Loucy (cell line): ENCODE data around the gene MPL.

ENCODE experiments used
- H2AFZ ChIP-seq: fragments of 200-600 bp; sonication (generic); 2 replicates; pipeline ENCODE4 v1.6.0; 2016; ENCODE audit warnings: antibody characterized with exemption, mild to moderate bottlenecking, low read length, moderate library complexity
- H3F3A ChIP-seq: fragments of 200-600 bp; 2 replicates; pipeline ENCODE4 v1.6.0; 2016; ENCODE audit warnings: antibody characterized with exemption, low read depth, mild to moderate bottlenecking
- H3K27me3 ChIP-seq: fragments of 200-600 bp; sonication (generic); 2 replicates; pipeline ENCODE4 v1.6.1; 2014; ENCODE audit warnings: low read length, mild to moderate bottlenecking; ENCODE audit not compliant: insufficient read depth, poor library complexity, severe bottlenecking
- H3K36me3 ChIP-seq: fragments of 200-600 bp; sonication (generic); 2 replicates; pipeline ENCODE4 v1.6.1; 2016; ENCODE audit warnings: low read length; ENCODE audit not compliant: insufficient read depth
- H3K4me1 ChIP-seq: fragments of 200-600 bp; sonication (generic); 2 replicates; pipeline ENCODE4 v1.5.1; 2014; ENCODE audit warnings: low read length, mild to moderate bottlenecking; ENCODE audit not compliant: insufficient read depth, poor library complexity, severe bottlenecking
- H3K4me2 ChIP-seq: fragments of 200-600 bp; sonication (generic); 2 replicates; pipeline ENCODE4 v1.6.0; 2014; ENCODE audit warnings: antibody characterized with exemption, low read length, low read depth, mild to moderate bottlenecking; ENCODE audit not compliant: poor library complexity, severe bottlenecking
- H3K4me3 ChIP-seq: fragments of 200-600 bp; sonication (generic); 2 replicates; pipeline ENCODE4 v1.5.1; 2014; ENCODE audit warnings: low read length, mild to moderate bottlenecking, mixed read lengths; ENCODE audit not compliant: poor library complexity, severe bottlenecking
- H3K79me2 ChIP-seq: fragments of 200-600 bp; sonication (generic); 2 replicates; pipeline ENCODE4 v1.6.1; 2014; ENCODE audit warnings: low read length; ENCODE audit not compliant: insufficient read depth
- H3K9ac ChIP-seq: fragments of 200-600 bp; sonication (generic); 2 replicates; pipeline ENCODE4 v1.6.0; 2014; ENCODE audit warnings: mild to moderate bottlenecking, low read depth, low read length, moderate library complexity; ENCODE audit not compliant: poor library complexity, severe bottlenecking
- H3K9me2 ChIP-seq: fragments of 200-600 bp; sonication (generic); replicated peaks from 2 replicates; pipeline ENCODE4 v1.6.1; 2016; ENCODE audit warnings: low read depth, low read length, mixed read lengths
- H3K9me3 ChIP-seq: fragments of 200-600 bp; sonication (generic); 2 replicates; pipeline ENCODE4 v1.6.1; 2014; ENCODE audit warnings: mild to moderate bottlenecking, antibody characterized with exemption, low read length, low read depth; ENCODE audit not compliant: insufficient read depth
- H4K20me1 ChIP-seq: fragments of 200-600 bp; sonication (generic); 2 replicates; pipeline ENCODE4 v1.6.0; 2014; ENCODE audit warnings: antibody characterized with exemption, low read length, mild to moderate bottlenecking; ENCODE audit not compliant: insufficient read depth, poor library complexity, severe bottlenecking
- EZH2phosphoT487 ChIP-seq: fragments of 200-600 bp; IDR thresholded peaks from 2 replicates; pipeline ENCODE4 v1.6.1; 2018; ENCODE audit warnings: antibody characterized with exemption, mild to moderate bottlenecking, moderate library complexity, borderline replicate concordance
- TF ChIP-seq, protein P1 (sequence below): fragments of 200-600 bp; sonication (generic); conservative IDR thresholded peaks from 2 replicates; pipeline ENCODE4 v1.5.1; 2014; ENCODE audit warnings: mild to moderate bottlenecking, antibody characterized with exemption, low read length

Gene MPL

DNA sequence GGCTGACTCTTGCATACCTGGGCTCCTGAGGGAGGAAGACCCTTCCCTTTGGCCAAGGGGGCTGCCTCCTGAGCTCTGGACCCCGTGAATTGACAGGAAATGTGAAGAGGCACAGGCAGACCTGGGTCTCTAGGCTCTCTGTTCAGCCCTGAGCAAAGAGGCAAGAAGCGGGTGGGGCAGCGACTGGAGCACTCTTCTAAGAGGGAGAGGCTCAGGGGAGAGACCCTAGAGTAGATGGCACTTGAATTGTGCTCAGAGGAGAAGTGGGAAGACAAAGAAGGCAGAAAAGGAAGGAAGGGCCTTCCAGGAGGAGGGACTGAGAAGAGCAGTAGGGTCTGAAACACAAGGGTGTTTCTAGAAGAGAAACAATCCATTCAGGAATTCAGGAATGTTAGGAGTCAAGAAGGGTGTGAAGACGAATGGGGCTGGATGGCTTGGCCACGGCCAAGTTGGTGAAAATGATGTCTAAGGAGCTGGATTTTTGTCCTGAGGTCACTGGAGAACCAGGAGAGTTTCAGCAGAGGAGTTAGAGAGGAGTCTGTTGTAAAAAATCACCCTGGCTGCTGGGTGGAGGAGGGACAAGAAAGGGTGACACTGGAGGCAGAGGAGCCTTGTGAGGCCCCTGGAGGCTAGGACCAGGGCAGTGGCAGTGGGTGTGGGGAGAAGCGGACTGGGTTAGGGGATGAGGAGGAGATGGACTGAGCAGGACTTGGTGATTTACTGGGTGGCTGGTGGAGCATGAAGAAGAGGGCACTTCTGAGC is 31.5 kb upstream of the MPL start:
- no peak for TF ChIP-seq EZH2phosphoT487
- TF ChIP-seq, protein P1, sequence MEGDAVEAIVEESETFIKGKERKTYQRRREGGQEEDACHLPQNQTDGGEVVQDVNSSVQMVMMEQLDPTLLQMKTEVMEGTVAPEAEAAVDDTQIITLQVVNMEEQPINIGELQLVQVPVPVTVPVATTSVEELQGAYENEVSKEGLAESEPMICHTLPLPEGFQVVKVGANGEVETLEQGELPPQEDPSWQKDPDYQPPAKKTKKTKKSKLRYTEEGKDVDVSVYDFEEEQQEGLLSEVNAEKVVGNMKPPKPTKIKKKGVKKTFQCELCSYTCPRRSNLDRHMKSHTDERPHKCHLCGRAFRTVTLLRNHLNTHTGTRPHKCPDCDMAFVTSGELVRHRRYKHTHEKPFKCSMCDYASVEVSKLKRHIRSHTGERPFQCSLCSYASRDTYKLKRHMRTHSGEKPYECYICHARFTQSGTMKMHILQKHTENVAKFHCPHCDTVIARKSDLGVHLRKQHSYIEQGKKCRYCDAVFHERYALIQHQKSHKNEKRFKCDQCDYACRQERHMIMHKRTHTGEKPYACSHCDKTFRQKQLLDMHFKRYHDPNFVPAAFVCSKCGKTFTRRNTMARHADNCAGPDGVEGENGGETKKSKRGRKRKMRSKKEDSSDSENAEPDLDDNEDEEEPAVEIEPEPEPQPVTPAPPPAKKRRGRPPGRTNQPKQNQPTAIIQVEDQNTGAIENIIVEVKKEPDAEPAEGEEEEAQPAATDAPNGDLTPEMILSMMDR: no peak
- H3K27me3 ChIP-seq: no peaks in the 10 kb centered on the region
- H3K9me3 ChIP-seq: no peaks in the 10 kb centered on the region
- no peak overlapping the region for H2AFZ ChIP-seq
- H3K4me1 ChIP-seq: no peaks in the 10 kb centered on the region
- no peaks in the 10 kb centered on the region for H3K79me2 ChIP-seq
- H3K9me2 ChIP-seq: no peaks in the 10 kb centered on the region
- no peak overlapping the region for H3K4me2 ChIP-seq
- H3K9ac ChIP-seq: no peak overlapping the region
- H3K4me3 ChIP-seq: no peak overlapping the region
- no peaks in the 10 kb centered on the region for H3F3A ChIP-seq
- H4K20me1 ChIP-seq: no peaks in the 10 kb centered on the region
- no peaks in the 10 kb centered on the region for H3K36me3 ChIP-seq

DNA sequence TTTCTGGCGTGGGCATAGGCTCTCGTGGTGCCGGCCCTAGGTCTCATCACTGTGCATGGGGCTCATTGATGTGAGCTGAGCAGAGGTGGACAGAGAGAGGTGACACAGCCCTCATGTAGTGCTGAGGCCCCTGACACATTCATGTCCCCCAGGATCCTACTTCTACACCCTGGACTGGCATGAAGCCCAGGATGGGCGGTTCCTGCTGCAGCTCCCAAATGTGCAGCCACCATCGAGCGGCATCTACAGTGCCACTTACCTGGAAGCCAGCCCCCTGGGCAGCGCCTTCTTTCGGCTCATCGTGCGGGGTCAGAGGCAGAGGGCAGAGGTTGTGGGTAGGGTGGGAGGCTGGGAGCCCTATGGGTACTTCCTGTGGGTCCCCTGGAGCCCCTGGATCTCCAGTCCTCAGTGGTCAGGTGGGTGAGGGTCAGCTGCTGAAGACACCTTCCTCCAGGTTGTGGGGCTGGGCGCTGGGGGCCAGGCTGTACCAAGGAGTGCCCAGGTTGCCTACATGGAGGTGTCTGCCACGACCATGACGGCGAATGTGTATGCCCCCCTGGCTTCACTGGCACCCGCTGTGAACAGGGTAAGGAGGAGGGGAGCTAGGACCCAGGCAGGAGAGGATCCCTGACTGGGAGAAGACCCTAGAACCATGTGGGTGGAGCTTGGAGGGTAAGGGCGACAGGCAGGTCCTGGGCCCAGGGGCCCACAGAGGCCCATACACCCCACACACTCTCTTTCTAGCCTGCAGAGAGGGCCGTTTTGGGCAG is 30.7 kb upstream of the MPL start:
- Histone ChIP-seq H2AFZ (no peak overlapping the region), H3K79me2 (no peaks in the 10 kb centered on the region), H3K4me2 (no peak overlapping the region), H3K36me3 (no peaks in the 10 kb centered on the region), H3K4me3 (no peak overlapping the region), H3F3A (no peaks in the 10 kb centered on the region), H3K27me3 (no peaks in the 10 kb centered on the region), H3K9ac (no peak overlapping the region), H3K9me2 (no peaks in the 10 kb centered on the region), H3K4me1 (no peaks in the 10 kb centered on the region), H4K20me1 (no peaks in the 10 kb centered on the region), H3K9me3 (no peaks in the 10 kb centered on the region)
- TF ChIP-seq, protein P1: no peak
- TF ChIP-seq EZH2phosphoT487: no peak

DNA sequence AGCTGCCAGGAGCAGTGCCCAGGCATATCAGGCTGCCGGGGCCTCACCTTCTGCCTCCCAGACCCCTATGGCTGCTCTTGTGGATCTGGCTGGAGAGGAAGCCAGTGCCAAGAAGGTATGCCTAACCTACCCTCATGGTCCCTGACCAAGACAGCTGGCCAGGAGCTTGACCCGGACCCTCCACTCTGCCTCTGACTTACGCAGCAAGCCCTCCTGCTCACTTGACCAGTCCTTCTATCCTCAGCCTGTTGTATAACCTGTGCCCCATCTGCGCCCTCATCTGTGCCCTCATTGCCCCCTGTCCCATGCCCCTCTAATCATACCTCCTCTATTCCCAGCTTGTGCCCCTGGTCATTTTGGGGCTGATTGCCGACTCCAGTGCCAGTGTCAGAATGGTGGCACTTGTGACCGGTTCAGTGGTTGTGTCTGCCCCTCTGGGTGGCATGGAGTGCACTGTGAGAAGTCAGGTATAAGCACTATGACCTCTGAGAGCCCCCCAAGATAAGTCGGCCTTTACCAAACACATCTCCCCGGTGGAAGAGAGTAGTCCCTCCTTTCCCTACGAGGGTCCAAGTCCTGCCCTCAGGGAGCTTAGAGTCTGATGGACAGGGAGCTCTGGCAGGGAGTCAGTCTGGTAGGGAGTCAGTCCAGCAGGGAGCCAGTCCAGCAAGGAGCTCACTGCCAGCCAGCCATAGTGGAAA is 30.0 kb upstream of the MPL start:
- H4K20me1 ChIP-seq: no peaks in the 10 kb centered on the region
- no peaks in the 10 kb centered on the region for H3K9me2 ChIP-seq
- H3K9me3 ChIP-seq: no peaks in the 10 kb centered on the region
- no peaks in the 10 kb centered on the region for H3K27me3 ChIP-seq
- no peaks in the 10 kb centered on the region for H3F3A ChIP-seq
- no peak overlapping the region for H3K9ac ChIP-seq
- no peak for TF ChIP-seq EZH2phosphoT487
- TF ChIP-seq, protein P1: no peak
- no peak overlapping the region for H3K4me3 ChIP-seq
- H3K4me1 ChIP-seq: no peaks in the 10 kb centered on the region
- H2AFZ ChIP-seq: no peak overlapping the region
- no peak overlapping the region for H3K4me2 ChIP-seq
- H3K79me2 ChIP-seq: no peaks in the 10 kb centered on the region
- H3K36me3 ChIP-seq: no peaks in the 10 kb centered on the region
